A673 (cell line): ENCODE results near the gene RIPOR2. TPM values are rescaled to one million over a fixed set of nuclear protein-coding genes. Genes with fewer than 3 reads are reported as not detected.

Source experiments
- BruUV-seq: library from RNA; stranded (reverse); fragments of 400-500 nt; replicated peaks from 2 replicates; lab custom pipeline; 2021; lab: Mats Ljungman, UMichigan
- CTCF ChIA-PET: fragments of 300-600 bp; sonication (Branson Sonifier 250); formaldehyde crosslinking; loops from one replicate; lab custom pipeline; 2022; ENCODE audit warnings: antibody characterized with exemption; lab: Charles Lee
- POLR2A ChIA-PET: fragments of 300-600 bp; sonication (Branson Sonifier 250); formaldehyde crosslinking; loops from one replicate; lab custom pipeline; 2022; ENCODE audit warnings: antibody characterized with exemption; ENCODE audit not compliant: low non-redundant PET; lab: Charles Lee
- DNase-seq: peaks from one replicate; pipeline ENCODE4 v3.0.0-alpha.2; 2015; ENCODE audit warnings: low spot score
- H3K27ac ChIP-seq: fragments of 200-600 bp; sonication (generic); 2 replicates; pipeline ENCODE4 v1.5.1; 2016; ENCODE audit warnings: mixed run types, low read depth, mild to moderate bottlenecking, mixed read lengths, antibody characterized with exemption, low read length; ENCODE audit not compliant: poor library complexity, severe bottlenecking
- H3K27me3 ChIP-seq: fragments of 200-600 bp; sonication (generic); replicated peaks from 2 replicates; pipeline ENCODE4 v1.6.1; 2017; ENCODE audit warnings: mixed run types, low read depth, mild to moderate bottlenecking, mixed read lengths, antibody characterized with exemption, low read length; ENCODE audit not compliant: insufficient read depth, poor library complexity
- H3K36me3 ChIP-seq: fragments of 200-600 bp; sonication (generic); 2 replicates; pipeline ENCODE4 v1.6.1; 2016; ENCODE audit warnings: mixed run types, mild to moderate bottlenecking, mixed read lengths, antibody characterized with exemption, low read length; ENCODE audit not compliant: insufficient read depth, poor library complexity, severe bottlenecking
- H3K4me1 ChIP-seq: fragments of 200-600 bp; sonication (generic); 2 replicates; pipeline ENCODE4 v1.6.1; 2017; ENCODE audit warnings: mixed run types, mild to moderate bottlenecking, mixed read lengths, antibody characterized with exemption, low read length; ENCODE audit not compliant: insufficient read depth, poor library complexity, severe bottlenecking
- H3K4me3 ChIP-seq: fragments of 200-600 bp; sonication (generic); 2 replicates; pipeline ENCODE4 v1.5.1; 2016; ENCODE audit warnings: low read depth, mixed run types, mild to moderate bottlenecking, mixed read lengths, low read length; ENCODE audit not compliant: poor library complexity, severe bottlenecking
- H3K9me3 ChIP-seq: fragments of 200-600 bp; sonication (generic); 2 replicates; pipeline ENCODE4 v1.6.1; 2016; ENCODE audit warnings: mixed run types, low read depth, mild to moderate bottlenecking, mixed read lengths, antibody characterized with exemption, low read length; ENCODE audit not compliant: poor library complexity, severe bottlenecking
- EZH2 ChIP-seq: fragments of 200-600 bp; sonication (generic); IDR thresholded peaks from 2 replicates; pipeline ENCODE4 v1.6.1; 2017; ENCODE audit warnings: borderline replicate concordance, low read depth, mild to moderate bottlenecking, mixed read lengths, antibody characterized with exemption, low read length; ENCODE audit not compliant: poor library complexity, severe bottlenecking
- intact Hi-C: fragments of 100-400 bp; cut with micrococcal nuclease; formaldehyde crosslinking; loops from one replicate; pipeline ENCODE4 v1.10.0; 2022; ENCODE audit not compliant: unreplicated experiment
- total RNA-seq: library from RNA; stranded (reverse); gene quantifications from 2 replicates; pipeline ENCODE4 v1.2.3, GENCODE V29; 2021
- TF ChIP-seq, protein P1 (sequence below): fragments of 300-800, 200-600 bp; sonication (generic); conservative IDR thresholded peaks from 2 replicates; pipeline ENCODE4 v1.5.1; 2017; ENCODE audit warnings: low read depth, mild to moderate bottlenecking, antibody characterized with exemption, low read length, moderate library complexity, mixed read lengths

The RIPOR2 gene
- total RNA-seq, 1 experiment from 2014 or later: 0.17 TPM

- H3K36me3 ChIP-seq: no peaks in the 10 kb centered on the region
- no peak overlapping the region for H3K27ac ChIP-seq
- no peaks in the 10 kb centered on the region for H3K9me3 ChIP-seq
- CTCF ChIA-PET: interaction anchor here (0.6 kb wide), 1 partner anchor 578 kb away, joined by 3 read pairs; no protein-coding TSS in a partner anchor
- POLR2A ChIA-PET: no interaction called here
- no peak overlapping the region for H3K4me3 ChIP-seq
- no peak for DNase-seq
- no peaks in the 10 kb centered on the region for H3K27me3 ChIP-seq
- no peak for TF ChIP-seq EZH2
- BruUV-seq: no TSS peak
- intact Hi-C loops: no loop called here
- no peaks in the 10 kb centered on the region for H3K4me1 ChIP-seq
Measured at GRCh38 chr6:24882835-24883555, 52.8 kb downstream of the RIPOR2 start.

DNA sequence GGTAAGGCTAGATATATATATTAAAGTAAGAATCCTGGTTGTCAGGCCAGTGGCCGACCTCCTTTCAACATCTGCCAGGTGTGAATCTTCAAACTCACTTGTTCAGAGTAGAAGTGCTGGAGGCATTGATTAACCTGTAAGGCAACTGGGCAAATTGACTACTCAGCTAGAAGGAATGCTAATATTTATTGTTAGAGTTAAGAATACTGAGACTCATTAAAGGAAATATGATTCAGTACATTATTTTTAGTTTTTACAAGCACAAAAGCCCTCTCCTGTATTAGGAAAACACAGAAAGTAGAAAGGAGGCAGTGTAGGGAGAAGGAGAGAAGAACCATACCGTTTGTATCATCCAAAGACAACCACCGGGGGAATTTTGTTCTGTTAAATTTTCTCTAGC, 53.5 kb downstream of the RIPOR2 start:
- POLR2A ChIA-PET: no interaction called here
- no peak for DNase-seq
- no peak overlapping the region for H3K4me3 ChIP-seq
- TF ChIP-seq, protein P1, sequence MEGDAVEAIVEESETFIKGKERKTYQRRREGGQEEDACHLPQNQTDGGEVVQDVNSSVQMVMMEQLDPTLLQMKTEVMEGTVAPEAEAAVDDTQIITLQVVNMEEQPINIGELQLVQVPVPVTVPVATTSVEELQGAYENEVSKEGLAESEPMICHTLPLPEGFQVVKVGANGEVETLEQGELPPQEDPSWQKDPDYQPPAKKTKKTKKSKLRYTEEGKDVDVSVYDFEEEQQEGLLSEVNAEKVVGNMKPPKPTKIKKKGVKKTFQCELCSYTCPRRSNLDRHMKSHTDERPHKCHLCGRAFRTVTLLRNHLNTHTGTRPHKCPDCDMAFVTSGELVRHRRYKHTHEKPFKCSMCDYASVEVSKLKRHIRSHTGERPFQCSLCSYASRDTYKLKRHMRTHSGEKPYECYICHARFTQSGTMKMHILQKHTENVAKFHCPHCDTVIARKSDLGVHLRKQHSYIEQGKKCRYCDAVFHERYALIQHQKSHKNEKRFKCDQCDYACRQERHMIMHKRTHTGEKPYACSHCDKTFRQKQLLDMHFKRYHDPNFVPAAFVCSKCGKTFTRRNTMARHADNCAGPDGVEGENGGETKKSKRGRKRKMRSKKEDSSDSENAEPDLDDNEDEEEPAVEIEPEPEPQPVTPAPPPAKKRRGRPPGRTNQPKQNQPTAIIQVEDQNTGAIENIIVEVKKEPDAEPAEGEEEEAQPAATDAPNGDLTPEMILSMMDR: no peak
- TF ChIP-seq EZH2: no peak
- CTCF ChIA-PET: interaction anchor here (0.6 kb wide), 1 partner anchor 578 kb away, joined by 3 read pairs; no protein-coding TSS in a partner anchor
- no TSS peak for BruUV-seq
- no peaks in the 10 kb centered on the region for H3K9me3 ChIP-seq
- intact Hi-C loops: no loop called here
- H3K4me1 ChIP-seq: no peaks in the 10 kb centered on the region
- no peaks in the 10 kb centered on the region for H3K27me3 ChIP-seq
- no peak overlapping the region for H3K27ac ChIP-seq
- no peaks in the 10 kb centered on the region for H3K36me3 ChIP-seq

- Histone ChIP-seq H3K4me3 (no peak overlapping the region), H3K36me3 (no peaks in the 10 kb centered on the region), H3K9me3 (no peaks in the 10 kb centered on the region), H3K27ac (no peak overlapping the region), H3K4me1 (no peaks in the 10 kb centered on the region), H3K27me3 (no peaks in the 10 kb centered on the region)
- CTCF ChIA-PET: no interaction called here
- DNase-seq: no peak
- TF ChIP-seq, protein P1: no peak
- TF ChIP-seq EZH2: no peak
- intact Hi-C loops: no loop called here
- BruUV-seq: no TSS peak
- POLR2A ChIA-PET: no interaction called here
Measured at GRCh38 chr6:24881376-24881775, 54.4 kb downstream of the RIPOR2 start.

DNA sequence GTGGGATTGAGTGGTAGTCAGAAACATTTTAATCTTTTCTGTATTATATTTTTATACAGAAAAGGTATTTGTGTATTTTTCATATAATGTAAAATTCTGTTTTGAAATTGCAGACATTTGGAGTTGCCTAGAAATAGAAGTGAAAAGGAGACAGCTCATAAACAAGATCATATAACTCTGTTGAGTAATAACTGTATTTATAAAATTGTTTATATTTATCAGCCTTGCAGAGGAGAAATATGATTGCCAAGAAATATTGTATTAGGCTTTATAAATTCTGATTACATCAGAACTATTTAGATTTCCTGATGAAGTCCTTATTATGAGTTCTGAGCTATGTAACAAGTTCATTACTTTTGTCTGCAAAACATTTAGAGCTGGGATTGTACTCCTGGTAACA, 55.3 kb downstream of the RIPOR2 start:
- CTCF ChIA-PET: no interaction called here
- no peak overlapping the region for H3K4me3 ChIP-seq
- no peaks in the 10 kb centered on the region for H3K4me1 ChIP-seq
- H3K36me3 ChIP-seq: no peaks in the 10 kb centered on the region
- no peak for TF ChIP-seq EZH2
- TF ChIP-seq, protein P1: no peak
- no peak for DNase-seq
- H3K9me3 ChIP-seq: no peaks in the 10 kb centered on the region
- intact Hi-C loops: no loop called here
- H3K27me3 ChIP-seq: no peaks in the 10 kb centered on the region
- no TSS peak for BruUV-seq
- no peak overlapping the region for H3K27ac ChIP-seq
- POLR2A ChIA-PET: no interaction called here
